H1 (cell line): Measurements from ENCODE around the gene EDC3. TPM values are rescaled to one million over a fixed set of nuclear protein-coding genes. Genes with fewer than 3 reads are reported as not detected.

ENCODE experiments used
- CTCF ChIA-PET: fragments of 300-600 bp; sonication (Branson Sonifier 250); formaldehyde crosslinking; loops from one replicate; lab custom pipeline; 2021; ENCODE audit not compliant: partially characterized antibody; lab: Charles Lee
- POLR2A ChIA-PET: fragments of 300-600 bp; sonication (Branson Sonifier 250); formaldehyde crosslinking; loops from one replicate; lab custom pipeline; 2021; ENCODE audit warnings: inconsistent platforms; ENCODE audit not compliant: partially characterized antibody; lab: Charles Lee
- DNase-seq, 2 experiments: peaks; one replicate each; pipeline versions ENCODE4 v3.0.0 to v3.0.0-alpha.2; 2010 to 2022; ENCODE audit warnings: low spot score in 2 of 2, low read depth in 1 of 2, mixed read lengths in 1 of 2
- FAIRE-seq: peaks from 2 replicates; lab custom pipeline; 2011; peaks lifted over from hg19 to GRCh38; lab: Jason Lieb, UNC
- H2AFZ ChIP-seq: 2 replicates; pipeline ENCODE4 v1.8.1; 2012; ENCODE audit warnings: low read length, inconsistent platforms
- H2AK5ac ChIP-seq: 2 replicates; pipeline ENCODE4 v1.6.1; 2013; ENCODE audit warnings: low read depth, low read length
- H2BK120ac ChIP-seq: replicated peaks from 2 replicates; pipeline ENCODE3; 2013; ENCODE audit warnings: low read depth, low read length, inconsistent platforms
- H2BK12ac ChIP-seq: 2 replicates; pipeline ENCODE4 v1.6.1; 2013; ENCODE audit warnings: low read depth, low read length
- H2BK15ac ChIP-seq: 2 replicates; pipeline ENCODE4 v1.6.1; 2013; ENCODE audit warnings: low read length
- H2BK20ac ChIP-seq: 2 replicates; pipeline ENCODE4 v1.6.1; 2013; ENCODE audit warnings: low read length
- H2BK5ac ChIP-seq: 2 replicates; pipeline ENCODE4 v1.6.1; 2013; ENCODE audit warnings: low read depth, low read length
- H3K14ac ChIP-seq: 2 replicates; pipeline ENCODE4 v1.6.1; 2013; ENCODE audit warnings: inconsistent platforms; ENCODE audit not compliant: insufficient read length
- H3K18ac ChIP-seq: 2 replicates; pipeline ENCODE4 v1.6.1; 2013; ENCODE audit warnings: low read length; ENCODE audit errors: extremely low read depth
- H3K23ac ChIP-seq: 2 replicates; pipeline ENCODE4 v1.6.1; 2013; ENCODE audit warnings: inconsistent platforms; ENCODE audit not compliant: insufficient read length
- H3K23me2 ChIP-seq: 2 replicates; pipeline ENCODE4 v1.6.1; 2013; ENCODE audit warnings: low read depth, low read length
- H3K27ac ChIP-seq: 2 replicates; pipeline ENCODE4 v1.6.1; 2011; ENCODE audit warnings: low read depth, low read length, inconsistent platforms
- H3K27me3 ChIP-seq, 4 experiments: replicated peaks in 1 of 4; 1 replicate in 1 of 4; 2 replicates in 3 of 4; pipeline versions ENCODE4 v1.6.1 to v1.8.1; 2011 to 2013; ENCODE audit warnings: low read length in 3 of 4, mild to moderate bottlenecking in 3 of 4, inconsistent platforms in 2 of 4, mixed read lengths in 2 of 4, moderate library complexity in 1 of 4; ENCODE audit not compliant: control insufficient read depth in 3 of 4, insufficient read depth in 3 of 4; ENCODE audit errors: extremely low read depth in 1 of 4
- H3K36me3 ChIP-seq, 4 experiments: 2 replicates each; pipeline versions ENCODE4 v1.6.1 to v1.8.1; 2011 to 2013; ENCODE audit warnings: mild to moderate bottlenecking in 4 of 4, low read length in 3 of 4, moderate library complexity in 2 of 4, control low read depth in 1 of 4, inconsistent platforms in 1 of 4; ENCODE audit not compliant: insufficient read depth in 4 of 4, control insufficient read depth in 2 of 4
- H3K4ac ChIP-seq: replicated peaks from 2 replicates; pipeline ENCODE3; 2013; ENCODE audit warnings: low read length, low read depth, mixed read lengths, inconsistent platforms; ENCODE audit not compliant: insufficient read length
- H3K4me1 ChIP-seq, 4 experiments: replicated peaks in 1 of 4; 1 replicate in 1 of 4; 2 replicates in 3 of 4; pipeline versions ENCODE4 v1.6.1 to v1.8.1; 2011 to 2013; ENCODE audit warnings: low read length in 3 of 4, inconsistent platforms in 2 of 4, mixed read lengths in 1 of 4; ENCODE audit not compliant: insufficient read depth in 4 of 4, control insufficient read depth in 3 of 4
- H3K4me2 ChIP-seq, 2 experiments: 2 replicates each; pipeline versions ENCODE4 v1.6.1 to v1.8.1; 2011 to 2013; ENCODE audit warnings: low read depth in 2 of 2, low read length in 2 of 2, control low read depth in 1 of 2, inconsistent platforms in 1 of 2, mild to moderate bottlenecking in 1 of 2; ENCODE audit not compliant: insufficient read depth in 1 of 2
- H3K4me3 ChIP-seq, 4 experiments: fragments of 200-600, 300-600 bp in 1 of 4; sonication (generic), shearing (Covaris generic), sonication (Bioruptor Twin) in 1 of 4; 2 replicates each; pipeline versions ENCODE4 v1.5.1 to v1.8.1; 2011 to 2016; ENCODE audit warnings: low read length in 4 of 4, low read depth in 3 of 4, control low read depth in 2 of 4, inconsistent platforms in 2 of 4, mild to moderate bottlenecking in 2 of 4, mixed read lengths in 1 of 4, moderate library complexity in 1 of 4; ENCODE audit not compliant: insufficient read depth in 2 of 4; ENCODE audit errors: extremely low read depth in 1 of 4
- H3K56ac ChIP-seq: replicated peaks from 2 replicates; pipeline ENCODE3; 2013; ENCODE audit warnings: low read depth, mild to moderate bottlenecking, mixed read lengths, low read length, inconsistent platforms; ENCODE audit not compliant: insufficient read length
- H3K79me1 ChIP-seq: 2 replicates; pipeline ENCODE4 v1.6.1; 2013; ENCODE audit warnings: low read depth, low read length, control low read depth
- H3K79me2 ChIP-seq, 2 experiments: 2 replicates each; pipeline versions ENCODE4 v1.6.1 to v1.8.1; 2012 to 2013; ENCODE audit warnings: low read length in 2 of 2, mild to moderate bottlenecking in 2 of 2, inconsistent platforms in 1 of 2; ENCODE audit not compliant: insufficient read depth in 2 of 2, control insufficient read depth in 1 of 2
- H3K9ac ChIP-seq, 4 experiments: replicated peaks in 1 of 4; 1 replicate in 1 of 4; 2 replicates in 3 of 4; pipeline versions ENCODE4 v1.6.1 to v1.8.1; 2011 to 2013; ENCODE audit warnings: low read depth in 3 of 4, low read length in 3 of 4, control low read depth in 2 of 4, mild to moderate bottlenecking in 2 of 4, moderate library complexity in 2 of 4, inconsistent platforms in 1 of 4; ENCODE audit errors: extremely low read depth in 1 of 4
- H3K9me3 ChIP-seq, 2 experiments: 2 replicates each; pipeline versions ENCODE4 v1.6.1 to v1.8.1; 2012 to 2013; ENCODE audit warnings: mild to moderate bottlenecking in 2 of 2, moderate library complexity in 2 of 2, control low read depth in 1 of 2, inconsistent platforms in 1 of 2, low read depth in 1 of 2, low read length in 1 of 2, mixed read lengths in 1 of 2; ENCODE audit not compliant: insufficient read depth in 2 of 2
- H4K20me1 ChIP-seq, 2 experiments: replicated peaks in 1 of 2; 2 replicates each; pipeline versions ENCODE3 to v1.8.1; 2011 to 2013; ENCODE audit warnings: inconsistent platforms in 2 of 2, low read length in 2 of 2, mild to moderate bottlenecking in 1 of 2; ENCODE audit not compliant: insufficient read depth in 2 of 2, control insufficient read depth in 1 of 2
- H4K5ac ChIP-seq: 2 replicates; pipeline ENCODE4 v1.6.1; 2013; ENCODE audit warnings: low read length, low read depth, mixed read lengths, inconsistent platforms; ENCODE audit not compliant: insufficient read length
- H4K8ac ChIP-seq: 2 replicates; pipeline ENCODE4 v1.8.0; 2013; ENCODE audit warnings: mild to moderate bottlenecking, moderate library complexity, low read length, inconsistent platforms; ENCODE audit not compliant: insufficient read depth; ENCODE audit errors: extremely low read depth
- H4K91ac ChIP-seq: replicated peaks from 2 replicates; pipeline ENCODE3; 2013; ENCODE audit warnings: low read length, mixed read lengths, inconsistent platforms; ENCODE audit not compliant: insufficient read length
- ASH2L ChIP-seq: fragments of 200-600, 300-600 bp; sonication (generic); IDR thresholded peaks from one replicate; pipeline ENCODE4 v1.7.1; 2017; ENCODE audit warnings: low read length
- BRCA1 ChIP-seq: IDR thresholded peaks from 2 replicates; pipeline ENCODE4 v1.6.1; 2012; ENCODE audit warnings: low read depth, low read length, improper control_type of control experiment
- MAFK ChIP-seq: IDR thresholded peaks from 2 replicates; pipeline ENCODE4 v1.6.1; 2012; ENCODE audit warnings: low read depth, mild to moderate bottlenecking, improper control_type of control experiment, low read length
- SAP30 ChIP-seq: fragments of 300-600 bp; sonication (generic); IDR thresholded peaks from 2 replicates; pipeline ENCODE4 v1.7.1; 2012; ENCODE audit warnings: low read length, moderate library complexity, mild to moderate bottlenecking, inconsistent platforms; ENCODE audit not compliant: insufficient read depth, insufficient replicate concordance
- WGBS, 2 experiments: shearing (Covaris generic) in 1 of 2; methylation state at CpG; one replicate each; pipeline versions ENCODE4 v1.1.6 to v1.1.7; 2013 to 2015; ENCODE audit warnings: low lambda C conversion rate in 2 of 2, mixed read lengths in 2 of 2, inconsistent platforms in 1 of 2, low coverage in 1 of 2, missing lambda C conversion rate in 1 of 2; ENCODE audit not compliant: insufficient replicate concordance in 2 of 2, insufficient coverage in 1 of 2, insufficient read length in 1 of 2; ENCODE audit errors: extremely low coverage in 1 of 2, missing lambda C conversion rate in 1 of 2; 5-methylcytosine and 5-hydroxymethylcytosine counted together
- polyA plus RNA-seq, 7 experiments: library from polyadenylated mRNA; depleted of rRNA in 3 of 7; stranded (reverse) in 5 of 7; unstranded in 2 of 7; fragments of >200 nt in 5 of 7; fragments of 200-250 nt in 2 of 7; gene quantifications; 1 replicate in 5 of 7; 2 replicates in 1 of 7; 4 replicates in 1 of 7; pipeline versions ENCODE4 v1.2.1 to v1.2.3, GENCODE V29; 2011 to 2013; ENCODE audit warnings: missing spikeins in 2 of 7, mixed read lengths in 2 of 7
- total RNA-seq: library from RNA; stranded (reverse); fragmentation: NEBNext Ultra II Directional; extraction: Animal tissue kit (Norgen Biotek cat#: 25700); gene quantifications from 2 replicates; pipeline ENCODE4 v1.2.1, GENCODE V29; 2021

The EDC3 gene
- total and polyA plus RNA-seq, 2 of the 8 experiments (the other 6 are each of a cell fraction or from before 2014, with no cell fraction given): 45.0 to 50.8 TPM

DNA sequence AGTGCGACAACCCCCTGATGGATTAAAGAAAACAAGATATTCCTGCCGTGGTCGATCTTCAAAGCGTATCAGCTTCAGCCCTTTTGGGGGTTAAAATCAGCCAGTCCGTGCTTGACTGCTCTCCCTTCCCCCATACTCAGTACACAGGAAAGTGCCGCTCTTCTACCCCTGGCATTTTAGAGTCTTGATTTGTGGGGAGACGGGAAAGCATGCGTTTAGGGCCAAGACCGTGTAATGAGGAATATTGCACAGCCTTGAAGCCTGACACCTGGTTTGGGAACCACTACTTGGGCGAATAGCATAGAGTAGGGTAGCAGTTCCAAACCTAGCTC is 540 bp upstream of the EDC3 start:
- peak overlapping the region; percentile 39 to 90 (median 70) for H3K9ac ChIP-seq
- H3K56ac ChIP-seq: no peak overlapping the region
- H3K14ac ChIP-seq: no peak overlapping the region
- H3K27me3 ChIP-seq: no peaks in the 10 kb centered on the region; a peak in 3 of 7 replicates
- peak overlapping the region; percentile 99; the same call in 1 of the 2 replicates for H4K8ac ChIP-seq
- H4K5ac ChIP-seq: no peak overlapping the region
- no peak overlapping the region for H2BK20ac ChIP-seq
- H3K4me2 ChIP-seq: peak overlapping the region; percentile 59 to 95
- no peak overlapping the region for H3K23ac ChIP-seq
- TF ChIP-seq SAP30 (peak; percentile 16), BRCA1 (no peak), ASH2L (peak; percentile 62), MAFK (no peak)
- no peak overlapping the region for H3K4ac ChIP-seq
- no peaks in the 10 kb centered on the region for H3K36me3 ChIP-seq
- peak overlapping the region; percentile 49 for H4K91ac ChIP-seq
- H3K4me1 ChIP-seq: peaks cover 0 to 5% (median 3%) of the 10 kb centered on the region in 4 experiments; a peak in 4 of 7 replicates
- H2BK120ac ChIP-seq: no peak overlapping the region
- no peak overlapping the region for H3K18ac ChIP-seq
- H3K9me3 ChIP-seq: no peaks in the 10 kb centered on the region
- H3K23me2 ChIP-seq: peaks cover 5% of the 10 kb centered on the region
- H3K4me3 ChIP-seq: peak overlapping the region; percentile 82 to 97 (median 92)
- ChIA-PET CTCF (interaction anchor here (0.8 to 2.1 kb wide), 7 partner anchors 10 to 83 kb away, joined by 3 to 9 read pairs (median 4); partner anchors contain the start of gene CYP1A1), POLR2A (interaction anchor here (0.7 to 3.1 kb wide), 8 partner anchors 13 to 64 kb away, joined by 3 to 12 read pairs (median 6); partner anchors contain the start of gene CYP1A1)
- peaks cover 2% of the 10 kb centered on the region; the same call in 1 of the 2 replicates for H3K79me1 ChIP-seq
- H2BK15ac ChIP-seq: no peak overlapping the region
- H3K27ac ChIP-seq: peak overlapping the region; percentile 76; the same call in 1 of the 2 replicates
- peak overlapping the region; percentile 73 for H2BK5ac ChIP-seq
- H3K79me2 ChIP-seq: peaks cover 21 to 41% of the 10 kb centered on the region in 2 experiments
- H2AK5ac ChIP-seq: no peak overlapping the region
- H2BK12ac ChIP-seq: no peak overlapping the region
- 6% methylated on average over 10 of the region's 10 CpGs; no CpG with 5 or more reads in 1 of the 2 experiments for WGBS, 2 experiments
- FAIRE-seq: no peak
- no peak for DNase-seq
- peaks cover 0 to 1% of the 10 kb centered on the region in 2 experiments for H4K20me1 ChIP-seq
- H2AFZ ChIP-seq: peak overlapping the region; percentile 93
